ENCODE data around the gene HSD3B7.
A peak's percentile ranks its signal among the peaks of the same experiment; 100 is the strongest.

The HSD3B7 gene

DNA sequence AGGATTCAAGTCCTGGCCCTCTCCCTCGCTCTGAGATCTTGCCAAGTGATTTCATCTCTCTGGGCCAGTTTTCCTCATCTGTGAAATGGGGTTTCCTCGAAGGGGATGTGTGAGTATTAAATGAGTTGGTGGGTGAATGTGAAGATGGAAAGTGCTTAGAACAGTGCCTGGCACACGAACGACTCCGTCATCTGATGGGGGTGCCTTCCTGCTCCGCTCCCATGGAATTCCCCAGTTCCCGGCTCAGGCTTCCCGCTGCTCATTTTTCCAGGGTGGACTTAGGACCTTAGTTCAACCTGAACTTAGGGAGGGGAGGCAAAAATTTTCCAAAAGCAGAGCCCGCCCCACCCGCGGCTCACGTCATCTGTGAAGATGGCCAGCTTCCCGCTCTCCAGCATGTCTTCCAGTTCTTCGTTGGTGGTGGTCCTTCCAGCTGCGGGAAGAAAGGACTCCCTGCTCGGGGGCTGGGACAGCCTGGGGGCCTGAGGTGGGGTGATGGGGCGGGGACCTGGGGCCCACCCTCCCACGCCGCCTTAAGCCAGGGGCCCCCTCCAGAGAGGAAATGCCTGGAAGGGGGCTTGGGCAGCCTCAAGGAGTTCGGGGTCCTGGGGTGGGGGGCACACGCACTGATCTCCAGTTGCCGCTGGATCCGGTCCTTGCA is 11.4 kb downstream of the HSD3B7 start:
- DNase-seq (ENCODE audit: insufficient read length, low spot score) (no peak), FAIRE-seq (no peak)
- no peak for TF ChIP-seq POLR2A (IDR thresholded peaks at IDR 0.05; ENCODE audit: low read depth, low read length)

DNA sequence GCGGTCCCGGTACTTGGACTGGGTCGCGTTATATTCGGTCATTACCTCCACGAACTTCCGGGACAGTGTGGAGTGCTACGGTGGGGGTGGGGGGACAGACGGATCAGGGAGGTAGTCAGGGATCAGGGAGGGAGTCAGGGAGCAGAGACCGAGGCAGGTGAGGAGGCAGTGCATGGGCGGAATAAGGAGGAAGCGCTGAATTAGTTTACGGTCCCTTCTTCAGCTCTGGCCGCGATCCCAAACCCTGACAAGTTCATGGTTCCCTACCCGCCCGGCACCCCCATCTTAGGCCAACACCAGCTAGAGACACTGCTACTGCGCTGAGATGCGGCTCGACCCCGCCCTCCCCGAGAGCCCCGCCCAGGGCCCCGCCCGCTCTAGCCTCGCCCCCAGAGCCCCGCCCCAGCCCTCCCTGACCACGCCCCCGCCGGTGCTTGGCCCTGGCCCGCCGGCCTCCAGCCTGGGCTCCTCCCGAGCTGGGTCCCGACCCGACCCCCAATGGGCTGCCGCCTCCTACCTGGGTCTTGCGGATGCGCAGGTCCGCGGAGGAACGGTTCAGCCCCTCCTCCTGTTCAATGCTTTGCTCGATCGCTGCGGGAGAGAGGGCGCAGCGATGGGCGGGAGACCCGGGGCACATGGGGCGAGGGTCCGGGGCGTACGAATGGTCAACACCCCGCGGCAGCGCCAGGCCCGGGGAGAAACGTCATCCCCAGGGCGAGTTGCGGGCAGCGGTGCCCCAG is 12.1 kb downstream of the HSD3B7 start:
- FAIRE-seq (no peak), DNase-seq (ENCODE audit: insufficient read length, low spot score) (peak; percentile 80)
- no peak for TF ChIP-seq POLR2A (IDR thresholded peaks at IDR 0.05; ENCODE audit: low read depth, low read length)

DNA sequence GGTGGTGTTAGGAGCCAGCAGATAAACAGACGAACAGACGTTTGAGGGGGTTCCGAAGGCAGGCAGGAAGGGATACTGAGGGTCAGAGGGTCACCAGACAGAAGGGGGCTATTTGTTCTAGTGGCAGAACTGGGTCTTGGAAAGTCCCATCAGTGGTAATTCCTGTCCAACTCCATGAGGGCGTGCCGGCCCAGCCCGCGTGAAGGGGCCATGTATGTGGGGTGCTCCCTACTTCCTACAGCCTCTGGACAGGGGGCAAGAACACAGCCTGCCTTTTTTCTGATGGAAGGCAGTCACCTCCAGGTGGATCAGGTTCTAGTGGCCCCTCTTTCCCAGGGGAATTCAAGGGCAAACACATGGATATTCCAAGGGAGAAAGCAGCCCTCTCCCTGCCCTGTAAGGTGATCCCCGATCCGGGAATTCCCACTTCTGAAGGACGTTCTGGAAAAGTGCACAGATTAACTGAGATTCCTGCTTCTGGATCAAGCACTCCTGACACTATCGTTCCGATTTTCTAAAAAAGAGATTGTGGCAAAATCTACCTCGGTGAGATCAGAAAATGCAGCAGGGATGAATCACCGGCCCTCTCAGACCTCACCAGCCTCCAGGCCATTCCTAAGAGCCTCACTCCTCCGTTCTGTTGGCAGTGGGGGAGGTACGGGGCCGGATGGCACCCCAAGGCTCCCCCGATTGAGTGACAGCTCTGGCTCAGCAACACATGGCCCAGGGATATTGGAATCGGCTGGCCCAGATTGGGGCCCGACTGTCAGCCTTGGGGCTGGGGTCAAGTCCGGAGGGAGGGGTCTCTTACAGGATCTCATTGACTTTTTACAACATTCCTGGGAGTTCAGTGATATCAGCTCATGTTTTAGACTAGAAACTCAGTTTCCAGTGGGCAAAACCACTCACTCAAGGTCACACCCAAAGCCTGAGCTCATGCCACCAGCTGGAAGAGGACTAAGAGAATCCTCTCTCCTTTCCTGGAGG is 13.0 kb downstream of the HSD3B7 start:
- peak; percentile 30; the same call in 1 of the 2 replicates for TF ChIP-seq POLR2A (IDR thresholded peaks at IDR 0.05; ENCODE audit: low read depth, low read length)
- FAIRE-seq (peak; percentile 23), DNase-seq (ENCODE audit: insufficient read length, low spot score) (peak; percentile 96)

DNA sequence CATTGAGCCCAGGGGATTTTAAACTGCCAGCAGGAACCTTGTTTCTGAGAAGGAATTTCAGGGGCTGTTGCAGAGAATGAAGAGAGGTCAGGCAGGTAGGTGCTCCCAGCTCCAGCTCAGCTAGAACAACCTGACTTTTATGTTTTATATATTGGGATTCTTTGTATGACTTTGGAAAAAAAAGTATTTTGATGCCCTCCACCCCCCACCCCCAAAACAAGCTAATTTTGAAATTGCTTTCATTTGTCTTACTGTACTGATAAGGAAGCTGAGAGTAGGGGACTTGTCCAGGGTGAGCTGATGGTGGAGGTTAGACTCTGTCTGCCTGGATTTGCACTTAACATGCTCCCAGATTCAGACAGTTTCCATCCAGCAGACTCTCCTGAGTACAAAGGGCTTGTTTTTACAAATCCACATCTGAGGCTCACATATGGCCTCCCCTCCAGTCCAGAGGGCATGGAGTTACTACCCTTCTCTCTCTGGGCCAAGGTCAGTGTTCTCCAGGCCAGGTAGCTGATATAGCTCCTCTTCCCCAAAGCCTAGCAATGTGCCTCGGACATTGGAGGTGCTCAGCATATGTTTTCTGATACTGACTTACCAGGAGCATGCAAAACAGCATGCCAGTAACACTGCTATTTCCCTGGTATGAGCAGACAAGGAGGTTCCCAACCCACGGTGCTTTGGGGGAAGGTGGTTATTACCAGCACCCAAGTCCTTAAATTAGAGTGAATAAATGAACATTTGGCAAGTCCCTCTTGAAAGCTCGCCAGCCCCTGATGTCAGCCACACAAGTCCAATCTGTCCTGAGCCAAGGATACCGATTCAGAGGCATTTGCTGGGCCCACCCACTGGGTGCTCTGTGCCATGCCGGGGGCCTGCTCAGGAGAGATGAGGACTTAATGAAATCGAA is 14.1 kb downstream of the HSD3B7 start:
- no peak for DNase-seq (ENCODE audit: insufficient read length, low spot score)
- no peak for FAIRE-seq
- no peak for TF ChIP-seq POLR2A (IDR thresholded peaks at IDR 0.05; ENCODE audit: low read depth, low read length)

DNA sequence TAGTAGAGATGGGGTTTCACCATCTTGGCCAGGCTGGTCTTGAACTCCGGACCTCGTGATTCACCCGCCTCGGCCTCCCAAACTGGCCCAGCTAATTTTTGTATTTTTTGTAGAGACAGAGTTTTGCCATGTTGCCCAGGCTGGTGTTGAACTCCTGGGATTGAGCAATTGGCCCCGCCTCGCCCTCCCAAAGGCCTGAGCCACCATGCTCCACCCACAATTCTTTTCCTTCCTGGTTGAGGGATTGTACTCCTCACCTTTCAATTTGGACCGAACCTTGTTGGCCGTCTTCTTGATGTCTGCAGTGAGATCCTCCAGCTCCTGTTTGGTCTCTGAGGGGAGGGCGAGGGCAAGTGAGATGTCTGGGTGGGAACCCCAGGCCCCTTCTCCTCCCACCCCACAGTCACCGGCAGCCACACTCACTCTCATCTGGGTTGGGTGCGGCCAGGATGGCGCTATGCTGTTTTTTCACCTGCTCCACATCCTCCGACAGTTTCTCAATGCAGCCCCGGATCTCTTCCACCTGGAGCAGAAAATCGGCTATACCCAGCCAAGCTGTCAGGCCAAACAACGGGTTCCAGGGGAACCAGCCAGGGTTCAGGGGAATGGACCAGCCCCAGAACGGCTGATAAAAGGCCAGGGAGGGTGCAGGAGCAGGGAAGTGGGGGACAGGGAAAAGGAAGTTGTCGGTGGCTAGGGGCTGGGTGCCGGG is 15.8 kb downstream of the HSD3B7 start:
- DNase-seq (ENCODE audit: insufficient read length, low spot score): no peak
- no peak for FAIRE-seq
- TF ChIP-seq POLR2A (IDR thresholded peaks at IDR 0.05; ENCODE audit: low read depth, low read length): no peak

DNA sequence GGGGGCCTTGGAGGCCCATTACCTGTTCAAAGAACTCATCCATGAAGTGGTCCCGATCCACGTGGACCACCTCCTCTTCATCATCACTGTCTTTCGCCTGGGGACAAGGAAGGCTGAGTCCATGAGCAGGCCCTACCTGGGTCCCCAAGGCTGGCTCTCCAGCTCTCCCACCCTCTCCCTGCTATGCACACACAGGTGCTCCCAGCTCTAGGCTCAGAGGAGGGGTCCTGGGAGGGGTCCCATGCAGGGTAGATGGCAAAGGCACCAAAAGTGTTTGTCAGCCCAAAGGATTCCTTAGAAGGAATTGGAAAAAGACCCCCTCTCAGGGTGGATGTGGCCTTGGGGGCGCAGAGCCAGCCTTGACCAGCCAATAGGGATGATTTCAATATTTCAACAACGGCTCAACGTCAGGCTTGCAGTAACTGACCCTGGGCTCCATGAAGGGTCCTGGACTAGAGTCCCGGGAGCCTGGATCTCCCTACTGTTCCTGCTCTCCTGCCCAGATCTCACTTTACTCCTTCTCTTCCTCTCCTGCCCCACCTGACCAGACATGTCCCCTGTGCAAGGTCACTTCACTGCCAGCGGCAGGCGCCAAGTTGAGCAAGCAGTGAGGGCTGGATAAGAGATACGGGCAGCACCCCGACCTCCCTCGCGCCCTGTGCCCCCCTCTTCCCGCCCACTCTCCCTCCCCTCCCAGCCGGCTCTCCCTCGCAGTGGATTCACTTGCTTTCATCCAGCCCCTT is 16.7 kb downstream of the HSD3B7 start:
- no peak for TF ChIP-seq POLR2A (IDR thresholded peaks at IDR 0.05; ENCODE audit: low read depth, low read length)
- DNase-seq (ENCODE audit: insufficient read length, low spot score) (no peak), FAIRE-seq (no peak)

DNA sequence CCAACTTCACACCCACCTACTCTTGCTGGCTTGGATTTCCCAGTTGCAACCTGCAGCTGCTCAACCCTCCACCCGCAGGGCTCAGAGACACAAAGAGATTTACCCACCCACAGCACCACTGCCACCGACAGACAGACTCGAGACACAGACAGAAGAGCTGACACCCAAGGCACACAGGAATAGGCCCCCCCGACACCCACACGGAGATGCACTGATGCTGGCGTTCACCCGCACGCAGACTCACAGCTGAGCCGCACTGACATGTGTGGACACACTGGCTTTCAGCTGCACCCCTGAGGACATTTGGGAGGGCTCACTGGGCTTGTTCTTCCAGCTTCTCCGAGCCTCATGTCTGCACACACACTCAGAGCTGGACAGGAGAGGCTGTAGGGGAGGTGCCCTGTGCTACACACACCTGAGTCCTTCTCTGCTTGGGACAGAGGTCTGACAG is 17.3 kb downstream of the HSD3B7 start:
- DNase-seq (ENCODE audit: insufficient read length, low spot score): no peak
- no peak for TF ChIP-seq POLR2A (IDR thresholded peaks at IDR 0.05; ENCODE audit: low read depth, low read length)
- FAIRE-seq: no peak

DNA sequence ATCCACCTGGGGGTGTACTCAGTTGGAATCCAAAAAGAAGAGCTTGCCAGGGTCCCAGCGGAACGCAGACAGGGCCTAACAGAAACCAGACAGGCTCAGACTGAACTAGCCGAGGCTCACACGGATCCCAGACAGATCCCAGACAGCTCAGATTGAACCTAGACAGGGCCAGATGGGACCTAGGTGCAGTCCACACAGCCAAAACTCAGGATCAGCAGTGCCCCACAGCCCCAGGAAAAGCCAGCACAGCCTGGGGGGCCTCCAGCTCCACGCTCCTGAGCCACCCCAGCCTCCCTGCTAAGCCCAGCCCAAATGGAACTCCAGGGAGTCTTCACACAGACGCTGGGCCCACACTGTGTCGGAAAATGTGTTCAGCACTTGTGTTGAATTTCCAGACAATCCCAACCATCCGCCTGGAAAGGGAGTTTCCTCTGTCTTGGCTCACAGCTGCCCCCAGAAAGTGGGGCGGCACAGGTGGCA is 17.9 kb downstream of the HSD3B7 start:
- FAIRE-seq: no peak
- no peak for DNase-seq (ENCODE audit: insufficient read length, low spot score)
- TF ChIP-seq POLR2A (IDR thresholded peaks at IDR 0.05; ENCODE audit: low read depth, low read length): no peak

DNA sequence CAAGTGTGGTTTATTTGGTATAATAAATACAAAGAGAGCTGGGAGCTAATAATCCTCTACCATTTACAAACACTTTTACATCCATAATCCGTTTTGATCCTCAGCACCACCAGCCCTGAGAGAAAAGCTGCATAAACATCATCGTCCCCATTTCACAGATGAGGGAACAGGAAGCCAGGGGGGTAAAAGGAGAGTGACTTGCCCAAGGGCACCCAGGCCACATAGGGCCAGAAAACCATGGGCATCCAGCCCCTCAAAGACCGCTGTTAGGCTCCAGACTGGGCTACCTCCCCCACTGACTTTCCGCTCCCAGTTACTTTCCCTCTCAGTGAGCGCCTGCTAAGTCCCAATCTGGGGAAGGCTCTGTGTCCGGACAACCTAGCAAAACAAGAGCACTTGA is 18.7 kb downstream of the HSD3B7 start:
- TF ChIP-seq POLR2A (IDR thresholded peaks at IDR 0.05; ENCODE audit: low read depth, low read length): no peak
- FAIRE-seq (no peak), DNase-seq (ENCODE audit: insufficient read length, low spot score) (no peak)

DNA sequence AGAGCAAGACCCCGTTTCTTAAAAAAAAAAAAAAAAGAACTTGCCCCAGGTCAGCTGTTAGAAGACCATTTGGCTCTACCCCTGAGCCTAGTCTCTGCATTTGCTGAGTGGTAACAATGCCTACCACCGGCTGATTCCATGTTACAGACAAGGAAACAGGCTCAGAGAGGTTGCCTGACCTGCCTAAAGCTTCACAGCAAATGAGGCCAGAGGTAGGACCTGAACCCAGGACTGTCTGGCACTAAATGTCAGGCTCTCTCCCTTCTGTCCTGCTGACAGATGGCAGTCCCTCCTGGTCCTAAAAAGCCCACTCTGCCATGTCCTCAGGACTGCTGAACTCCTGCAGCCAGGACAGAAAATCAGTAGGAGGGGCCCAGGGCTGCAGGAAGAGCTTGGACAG is 19.7 kb downstream of the HSD3B7 start:
- no peak for TF ChIP-seq POLR2A (IDR thresholded peaks at IDR 0.05; ENCODE audit: low read depth, low read length)
- no peak for FAIRE-seq

DNA sequence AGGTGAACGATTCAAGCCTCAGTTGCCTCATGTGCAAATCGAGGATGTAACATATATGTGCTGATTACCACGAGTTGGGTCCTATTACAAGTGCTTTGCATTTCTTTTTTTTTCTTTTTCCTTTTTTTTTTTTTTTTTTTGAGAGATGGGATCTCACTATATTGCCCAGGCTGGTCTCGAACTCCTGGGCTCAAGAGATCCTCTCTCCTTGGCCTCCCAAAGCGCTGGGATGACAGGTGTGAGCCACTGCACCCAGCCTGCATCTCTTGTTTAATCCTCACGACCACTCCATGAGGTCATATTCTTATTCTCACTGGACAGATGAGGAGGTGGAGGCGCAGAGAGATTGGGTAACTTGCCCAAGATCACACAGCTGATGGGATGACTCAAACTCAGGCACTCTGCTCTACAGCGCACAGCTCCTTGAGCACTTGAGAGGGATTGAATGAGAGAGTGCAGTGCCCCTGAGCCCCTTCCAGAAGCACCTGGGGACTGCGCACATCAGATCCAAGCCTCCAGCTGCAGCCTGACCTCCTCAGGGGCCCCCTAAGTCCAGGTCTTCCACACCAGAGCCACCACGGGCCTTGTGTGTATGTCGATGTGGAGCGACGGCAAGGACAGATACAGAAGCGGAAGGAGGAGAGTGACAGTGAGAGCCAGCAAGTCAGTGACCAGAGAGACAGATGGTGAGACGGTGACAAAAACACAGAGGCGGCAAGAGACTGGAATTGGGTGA is 20.5 kb downstream of the HSD3B7 start:
- DNase-seq (ENCODE audit: insufficient read length, low spot score): no peak
- FAIRE-seq: no peak
- TF ChIP-seq POLR2A (IDR thresholded peaks at IDR 0.05; ENCODE audit: low read depth, low read length): no peak

More for the DNA sequence above, 19.7 kb downstream of the HSD3B7 start:
- DNase-seq (ENCODE audit: insufficient read length, low spot score): no peak

Measured in H54 (cell line).